ENCODE measurements around the gene TMEM131L. TPM values are rescaled to one million over a fixed set of nuclear protein-coding genes. Genes with fewer than 3 reads are reported as not detected.
A peak's percentile ranks its signal among the peaks of the same experiment; 100 is the strongest.

TMEM131L gene
- total and polyA plus RNA-seq, 2 donors (not counting 3 experiments of a cell fraction or from before 2014, with no cell fraction given) = 7.7 to 21.2 TPM

DNA sequence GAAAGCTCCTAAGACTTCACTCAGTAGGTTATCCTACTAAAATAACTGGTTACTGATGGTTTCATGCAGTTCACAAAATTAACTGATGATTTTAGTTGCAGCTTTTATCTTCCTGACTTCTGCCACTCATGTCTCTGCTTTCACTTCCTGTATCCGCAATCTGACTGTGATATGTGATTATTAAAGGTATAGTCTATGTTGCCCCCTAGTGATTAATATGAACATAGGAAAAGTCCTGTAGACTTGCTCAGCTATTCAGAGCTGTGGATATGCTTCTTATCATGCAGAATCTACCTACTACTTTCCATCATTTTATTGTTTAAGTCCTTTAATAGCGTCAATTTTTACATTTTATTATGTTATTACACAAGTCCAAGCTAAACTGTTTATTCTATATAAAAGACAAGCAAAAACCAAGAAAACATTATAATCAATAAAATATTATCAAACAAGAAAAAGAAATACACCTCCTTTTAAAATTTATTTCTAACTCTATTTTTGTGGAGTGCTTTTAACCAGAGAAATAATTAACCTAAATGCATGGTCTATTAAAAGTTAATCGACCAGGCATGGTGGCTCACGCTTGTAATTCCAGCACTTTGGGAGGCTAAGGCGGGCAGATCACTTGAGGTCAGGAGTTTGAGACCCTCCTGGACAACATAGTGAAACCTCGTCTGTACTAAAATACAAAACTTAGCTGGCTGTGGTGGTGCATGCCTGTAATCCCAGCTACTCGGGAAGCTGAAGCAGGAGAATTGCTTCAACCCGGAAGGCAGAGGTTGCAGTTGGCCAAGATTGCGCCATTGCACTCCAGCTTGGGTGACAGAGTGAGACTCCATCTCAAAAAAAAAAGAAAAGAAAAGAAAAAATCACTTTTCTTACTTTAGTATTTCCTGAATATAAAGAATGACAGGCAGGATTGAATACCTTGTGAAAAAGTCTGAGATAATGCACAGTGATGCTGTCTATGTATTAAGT, 177.5 kb downstream of the TMEM131L start:
- Histone ChIP-seq H3K4me3 (replicated peaks in 1 of 3; ENCODE audit: insufficient read depth in 1 of 3, low read depth in 1 of 3, low read length in 3 of 3) (no peak overlapping the region), H3K9ac (replicated peaks; ENCODE audit: extremely low read depth, insufficient read depth, low read length) (no peak overlapping the region), H3K9me3 (replicated peaks; ENCODE audit: control insufficient read depth, insufficient read depth, low read length) (no peaks in the 10 kb centered on the region), H2AFZ (ENCODE audit: low read depth, low read length) (no peak overlapping the region), H3K4me2 (ENCODE audit: insufficient read depth, low read length) (peak overlapping the region; percentile 54), H3K27me3 (ENCODE audit: control insufficient read depth in 2 of 2, insufficient read depth in 2 of 2, low read length in 2 of 2) (no peaks in the 10 kb centered on the region), H3K27ac (ENCODE audit: insufficient read depth, low read depth, low read length) (no peak overlapping the region), H3K9me1 (replicated peaks; ENCODE audit: control insufficient read depth, extremely low read depth, insufficient read depth, low read length) (no peaks in the 10 kb centered on the region), H3K4me1 (ENCODE audit: control insufficient read depth, extremely low read depth, insufficient read depth, low read length) (peaks cover 4% of the 10 kb centered on the region), H4K20me1 (replicated peaks; ENCODE audit: control insufficient read depth, extremely low read depth, insufficient read depth, low read length) (no peaks in the 10 kb centered on the region), H3K36me3 (ENCODE audit: control insufficient read depth in 2 of 2, extremely low read depth in 1 of 2, insufficient read depth in 2 of 2, low read length in 2 of 2) (no peaks in the 10 kb centered on the region), H3K79me2 (ENCODE audit: control insufficient read depth, insufficient read depth, low read length) (no peaks in the 10 kb centered on the region)
- ChIA-PET CTCF (interaction anchor here (0.6 to 4.0 kb wide), 28 partner anchors 8 to 561 kb away, joined by 3 to 27 read pairs (median 4); partner anchors contain the start of gene TLR2), POLR2A (no interaction called here)
- DNase-seq (ENCODE audit: low read depth, low spot score) (peak; percentile 56), FAIRE-seq (peak; percentile 76)
- dilution Hi-C loops (cut with MboI; ENCODE audit: extremely low pct_ligation_motif_present, low sequenced_read_pairs) = no loop called here
- BruUV-seq (replicated peaks) = no TSS peak
- intact Hi-C loops (cut with micrococcal nuclease) = loop anchor here (1.0 to 2.0 kb wide), 3 partner anchors 107 to 500 kb away; partner anchors contain the start of gene MND1
- no peak for TF ChIP-seq JUN (IDR thresholded peaks at IDR 0.05; ENCODE audit: borderline replicate concordance, insufficient read depth, insufficient read length, low read depth)
- TF ChIP-seq CTCF (IDR thresholded peaks at IDR 0.05; ENCODE audit: extremely low read depth in 1 of 2, insufficient read depth in 1 of 2, low read depth in 1 of 2, low read length in 2 of 2) = peak; percentile 25 to 26

- DNase-seq (ENCODE audit: low read depth, low spot score) = no peak
- Histone ChIP-seq H3K27ac (ENCODE audit: insufficient read depth, low read depth, low read length) (no peak overlapping the region), H3K9me3 (replicated peaks; ENCODE audit: control insufficient read depth, insufficient read depth, low read length) (no peaks in the 10 kb centered on the region), H3K4me2 (ENCODE audit: insufficient read depth, low read length) (no peak overlapping the region), H3K4me1 (ENCODE audit: control insufficient read depth, extremely low read depth, insufficient read depth, low read length) (peaks cover 4% of the 10 kb centered on the region), H3K27me3 (ENCODE audit: control insufficient read depth in 2 of 2, insufficient read depth in 2 of 2, low read length in 2 of 2) (no peaks in the 10 kb centered on the region), H3K79me2 (ENCODE audit: control insufficient read depth, insufficient read depth, low read length) (no peaks in the 10 kb centered on the region), H3K36me3 (ENCODE audit: control insufficient read depth in 2 of 2, extremely low read depth in 1 of 2, insufficient read depth in 2 of 2, low read length in 2 of 2) (no peaks in the 10 kb centered on the region), H3K9ac (replicated peaks; ENCODE audit: extremely low read depth, insufficient read depth, low read length) (no peak overlapping the region), H2AFZ (ENCODE audit: low read depth, low read length) (no peak overlapping the region), H3K4me3 (replicated peaks in 1 of 3; ENCODE audit: insufficient read depth in 1 of 3, low read depth in 1 of 3, low read length in 3 of 3) (no peak overlapping the region), H3K9me1 (replicated peaks; ENCODE audit: control insufficient read depth, extremely low read depth, insufficient read depth, low read length) (no peaks in the 10 kb centered on the region), H4K20me1 (replicated peaks; ENCODE audit: control insufficient read depth, extremely low read depth, insufficient read depth, low read length) (no peaks in the 10 kb centered on the region)
- dilution Hi-C loops (cut with MboI; ENCODE audit: extremely low pct_ligation_motif_present, low sequenced_read_pairs) (no loop called here), intact Hi-C loops (cut with micrococcal nuclease) (no loop called here)
- TF ChIP-seq POLR2A (IDR thresholded peaks at IDR 0.05; ENCODE audit: low read depth, low read length) = no peak
- peak; percentile 12 to 31 for TF ChIP-seq CTCF (IDR thresholded peaks at IDR 0.05; ENCODE audit: extremely low read depth in 1 of 2, insufficient read depth in 1 of 2, low read depth in 1 of 2, low read length in 2 of 2)
- TF ChIP-seq JUN (IDR thresholded peaks at IDR 0.05; ENCODE audit: borderline replicate concordance, insufficient read depth, insufficient read length, low read depth) = no peak
- TF ChIP-seq, protein P1, sequence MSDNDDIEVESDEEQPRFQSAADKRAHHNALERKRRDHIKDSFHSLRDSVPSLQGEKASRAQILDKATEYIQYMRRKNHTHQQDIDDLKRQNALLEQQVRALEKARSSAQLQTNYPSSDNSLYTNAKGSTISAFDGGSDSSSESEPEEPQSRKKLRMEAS (IDR thresholded peaks at IDR 0.05; ENCODE audit: insufficient read depth, insufficient read length) = no peak
- no peak for TF ChIP-seq GATA2 (IDR thresholded peaks at IDR 0.05; ENCODE audit: insufficient read depth, insufficient read length, low read depth, low read length)
- POLR2A ChIA-PET = no interaction called here
- BruUV-seq (replicated peaks) = no TSS peak
- CTCF ChIA-PET = interaction anchor here (0.7 to 4.0 kb wide), 3 partner anchors 9 to 105 kb away, joined by 3 to 27 read pairs (median 14); no protein-coding TSS in a partner anchor
- FAIRE-seq = no peak
Observed at GRCh38 chr4:153645183-153645582, 179.0 kb downstream of the TMEM131L start.

Measured in endothelial cell of umbilical vein (primary cell).